ENCODE measurements around the gene CCDC192.
"Not testable (repeated sequence)": the region's sequence is repeated elsewhere in the genome, so short reads cannot be mapped to it uniquely, and the experiment has no call there.

The CCDC192 gene

DNA sequence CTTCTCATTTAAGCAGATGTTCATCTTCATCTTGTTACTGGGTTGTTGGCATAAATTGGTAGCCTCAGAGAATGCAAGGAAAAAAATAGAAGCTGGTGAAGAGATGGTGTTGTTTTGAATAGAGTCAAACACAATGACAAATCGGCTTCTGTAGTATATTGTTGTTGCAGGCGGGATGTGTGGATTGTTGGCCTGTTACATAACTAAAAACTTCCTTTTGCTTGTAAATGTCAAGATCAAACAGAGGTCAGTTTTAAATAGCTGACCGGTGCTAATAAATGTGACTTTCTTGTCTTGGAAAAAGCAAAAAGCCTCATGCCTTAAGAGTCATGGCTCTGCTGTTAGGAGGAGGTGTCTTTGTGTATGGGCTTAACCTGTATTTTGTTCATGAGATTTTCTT lies 59.2 kb downstream of the CCDC192 start:
- DNase-seq (ENCODE audit: low read depth in 3 of 3), result no peak

DNA sequence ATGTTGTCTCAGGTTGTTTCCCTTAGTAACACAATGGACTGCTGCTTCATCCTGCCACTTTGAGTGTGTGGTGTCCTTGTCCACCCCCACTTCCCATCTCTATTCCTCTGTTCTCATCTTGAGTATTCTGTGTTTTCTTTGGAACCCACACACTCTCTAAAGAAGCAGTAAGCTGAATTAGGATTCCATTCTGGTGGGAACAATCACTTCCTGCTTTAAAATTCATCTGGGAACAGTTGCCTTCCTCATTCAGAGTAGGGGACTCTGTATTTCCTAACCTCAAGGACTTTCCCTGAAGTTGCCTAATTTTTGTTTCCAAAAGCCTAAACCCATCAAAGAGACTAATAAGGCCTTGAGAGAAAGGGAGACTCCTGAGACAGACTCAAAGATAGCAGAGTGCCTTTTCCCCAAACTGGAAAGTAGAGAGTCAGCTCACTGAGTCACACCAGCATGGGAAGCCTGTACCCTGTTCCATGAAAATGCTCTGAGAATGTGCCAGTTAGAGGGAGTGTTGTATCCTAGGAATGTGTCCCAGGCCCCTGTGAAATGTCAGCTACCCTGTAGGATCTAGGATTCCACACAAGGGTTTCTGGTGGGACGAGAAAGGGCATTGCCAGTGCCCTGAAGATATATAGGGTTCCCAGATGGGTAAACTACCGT lies 63.6 kb downstream of the CCDC192 start:
- DNase-seq (ENCODE audit: low read depth in 3 of 3), result no peak

DNA sequence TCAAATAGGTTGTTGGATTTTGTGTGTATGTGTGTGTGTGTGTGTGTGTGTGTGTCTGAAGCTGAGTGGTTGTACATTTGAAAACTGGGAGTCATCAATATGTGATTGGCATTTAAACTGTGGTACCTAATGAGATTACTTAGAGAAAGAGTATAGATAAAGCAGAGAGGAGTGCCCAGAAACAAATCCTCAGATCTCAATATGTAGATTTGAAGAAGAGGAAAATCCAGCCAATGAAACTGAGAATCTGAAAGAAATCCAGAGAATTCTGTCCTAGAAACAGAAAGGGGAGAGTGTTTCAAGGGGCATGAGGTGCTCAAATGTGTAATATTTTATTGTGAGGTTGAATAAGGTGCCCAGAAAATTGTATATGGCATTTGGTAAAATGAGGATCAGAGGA lies 66.2 kb downstream of the CCDC192 start:
- no peak for DNase-seq (ENCODE audit: low read depth in 3 of 3)

DNA sequence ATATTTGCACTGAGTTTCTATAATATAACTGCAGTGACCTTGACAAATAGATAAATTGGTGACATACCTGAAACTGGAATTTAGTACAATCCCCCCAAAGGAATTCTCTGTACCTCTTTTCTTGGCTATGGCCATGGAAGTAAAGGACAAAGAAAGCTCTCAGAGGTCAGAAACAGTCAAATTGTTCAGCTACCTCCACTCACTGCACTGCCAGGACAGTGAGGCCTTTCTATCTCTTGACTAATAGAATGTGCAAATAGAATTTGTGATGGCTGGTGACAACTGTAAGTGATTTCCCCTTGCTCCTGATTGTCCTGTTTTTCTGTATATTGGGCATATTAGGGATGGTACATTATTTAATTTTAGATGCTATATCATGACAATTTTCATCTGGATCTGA lies 67.1 kb downstream of the CCDC192 start:
- no peak for DNase-seq (ENCODE audit: low read depth in 3 of 3)

DNA sequence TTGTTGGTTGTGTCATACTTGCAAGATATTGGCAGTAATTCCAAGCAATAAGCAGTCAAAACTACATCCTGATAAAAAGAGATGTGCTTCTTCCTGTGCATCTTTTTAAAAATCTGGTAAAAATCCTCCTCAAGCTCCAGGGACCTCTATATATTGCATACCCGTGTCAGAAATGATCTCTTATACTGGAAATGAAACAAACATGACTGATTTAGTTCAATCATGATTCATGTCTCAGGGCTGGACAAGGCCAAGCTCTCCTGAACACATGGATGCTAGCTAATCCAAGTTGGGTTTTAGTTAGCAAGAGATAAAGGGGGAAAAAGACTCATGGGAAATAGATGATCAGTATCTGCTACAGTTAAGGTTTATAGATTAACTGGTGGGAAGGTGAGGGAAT lies 69.3 kb downstream of the CCDC192 start:
- no peak for DNase-seq (ENCODE audit: low read depth in 3 of 3)

DNA sequence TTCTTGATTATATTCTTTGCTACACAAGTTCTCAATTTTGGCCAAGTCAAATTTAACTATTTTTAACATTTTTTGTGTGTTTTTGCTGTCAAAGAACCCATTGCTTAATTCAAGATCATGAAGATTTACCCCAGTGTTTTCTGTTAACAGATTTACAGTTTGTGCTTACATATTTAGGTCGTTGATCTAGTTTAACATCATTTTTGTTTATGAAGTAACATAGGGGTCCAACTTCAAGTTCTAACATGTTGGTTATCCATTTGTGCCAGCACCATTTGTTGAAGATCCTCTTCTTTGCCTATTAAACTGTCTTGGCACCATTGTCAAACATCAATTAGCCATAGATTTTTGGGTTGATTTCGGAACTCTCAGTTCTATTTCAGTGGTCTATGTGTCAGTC lies 71.0 kb downstream of the CCDC192 start:
- DNase-seq (ENCODE audit: low read depth in 3 of 3), result no peak

DNA sequence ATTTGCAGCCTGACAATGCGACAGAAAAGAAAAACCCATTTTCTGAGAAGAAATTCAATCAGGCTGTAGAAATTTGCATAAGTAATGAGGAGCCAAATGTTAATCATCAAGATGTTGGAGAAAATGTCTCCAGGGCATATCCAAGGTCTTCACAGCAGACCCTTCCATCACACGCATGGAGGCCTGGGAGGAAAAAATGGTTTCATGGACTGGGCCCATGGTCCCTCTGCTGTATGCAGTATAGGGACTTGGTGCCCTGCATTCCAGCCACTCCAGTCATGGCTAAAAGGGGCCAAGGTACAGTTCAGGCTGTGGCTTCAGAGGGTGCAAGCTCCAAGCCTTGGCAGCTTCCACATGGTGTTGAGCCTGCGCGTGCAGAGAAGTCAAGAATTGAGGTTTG lies 73.3 kb downstream of the CCDC192 start:
- no peak for DNase-seq (ENCODE audit: low read depth in 3 of 3)

DNA sequence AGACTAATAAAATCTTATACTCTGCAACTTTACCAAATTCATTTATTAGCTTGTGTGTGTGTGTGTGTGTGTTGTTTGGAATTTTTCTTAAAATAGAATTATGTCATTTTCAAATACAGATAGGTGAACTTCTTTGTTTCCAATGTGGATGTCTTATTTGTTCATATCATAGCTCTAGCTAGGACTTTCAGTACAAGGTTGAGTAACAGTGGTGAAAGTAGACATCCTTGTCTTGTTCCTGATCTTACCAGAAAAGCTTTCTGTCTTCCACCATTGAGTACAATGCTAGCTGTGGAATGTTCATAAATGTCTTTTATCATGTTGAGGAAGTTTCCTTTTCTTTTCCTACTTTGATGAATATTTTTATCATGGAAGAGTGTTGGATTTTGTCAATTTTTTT lies 74.8 kb downstream of the CCDC192 start:
- no peak for DNase-seq (ENCODE audit: low read depth in 3 of 3)

DNA sequence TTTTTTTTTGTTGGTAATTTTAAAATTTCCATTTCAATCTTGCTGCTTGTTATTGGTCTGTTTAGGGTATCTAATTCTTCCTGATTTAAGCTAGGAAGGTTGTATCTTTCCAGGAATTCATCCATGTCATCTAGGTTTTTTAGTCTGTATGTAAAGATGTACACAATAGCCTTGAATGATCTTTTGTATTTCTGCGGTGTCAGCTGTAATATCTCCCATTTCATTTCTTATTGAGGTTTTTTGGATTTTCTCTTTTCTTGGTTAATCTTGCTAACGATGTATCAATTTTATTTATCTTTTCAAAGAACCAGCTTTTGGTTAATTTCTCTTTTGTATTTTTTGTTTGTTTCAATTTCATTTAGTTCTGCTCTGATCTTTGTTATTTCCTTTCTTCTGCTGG lies 79.3 kb downstream of the CCDC192 start:
- DNase-seq (ENCODE audit: low read depth in 3 of 3), result not testable (repeated sequence)

DNA sequence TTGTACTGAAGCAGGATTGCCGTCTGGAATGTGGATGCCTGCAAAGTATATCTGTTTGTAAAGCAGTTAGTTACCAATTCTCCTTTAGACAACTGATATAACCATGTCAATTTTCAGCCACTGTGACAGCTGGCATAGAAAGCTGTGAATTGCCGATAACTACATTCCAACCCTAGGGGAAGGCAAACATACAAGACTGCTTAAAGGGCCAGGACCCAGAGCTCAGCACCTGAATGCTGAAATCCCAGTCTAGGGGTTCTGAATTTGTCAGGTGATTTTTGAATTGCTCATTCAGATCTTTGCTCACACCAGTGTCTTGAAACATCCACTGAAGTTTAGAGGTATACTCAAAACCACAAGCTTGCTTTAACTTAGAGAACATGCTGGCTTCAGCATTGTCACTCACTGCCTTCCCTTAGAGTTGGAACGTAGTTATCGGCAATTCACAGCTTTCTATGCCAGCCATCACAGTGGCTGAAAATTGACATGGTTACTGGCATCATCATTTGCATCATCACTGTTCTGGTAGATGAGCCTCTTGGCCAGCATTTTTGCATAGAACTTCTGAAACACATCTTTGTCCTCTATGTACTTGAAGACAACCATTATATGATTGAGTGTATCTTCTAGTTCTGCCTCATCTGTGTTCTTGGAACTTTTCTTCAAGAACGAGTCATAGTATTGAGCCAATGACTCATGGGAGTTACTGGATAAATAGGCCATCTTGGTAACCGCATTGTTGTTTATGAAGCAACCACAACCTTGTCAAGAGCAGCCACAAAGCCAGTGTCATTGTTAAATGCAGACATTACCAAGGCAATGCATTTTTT lies 82.1 kb downstream of the CCDC192 start:
- DNase-seq (ENCODE audit: low read depth in 3 of 3), result peak in 1 of 3 donors; percentile 10

DNA sequence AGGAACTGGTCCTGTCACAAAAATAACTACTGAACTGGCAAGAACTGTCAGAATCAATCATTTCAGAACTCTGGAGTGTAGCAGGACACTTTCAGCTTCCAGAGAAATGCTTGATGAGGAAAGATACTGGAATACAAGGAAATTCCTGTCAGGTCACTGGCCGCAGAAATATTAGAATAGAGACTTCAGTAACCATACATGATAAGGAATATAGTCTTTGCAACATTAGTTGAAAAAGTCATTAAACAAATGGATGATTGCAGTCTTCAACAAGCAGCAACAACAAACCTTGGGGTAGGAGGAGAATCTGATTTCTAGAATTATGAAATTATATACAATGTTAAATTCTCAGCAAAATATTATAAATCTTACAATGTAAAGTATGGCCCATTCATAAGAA lies 88.2 kb downstream of the CCDC192 start:
- no peak for DNase-seq (ENCODE audit: low read depth in 3 of 3)

DNA sequence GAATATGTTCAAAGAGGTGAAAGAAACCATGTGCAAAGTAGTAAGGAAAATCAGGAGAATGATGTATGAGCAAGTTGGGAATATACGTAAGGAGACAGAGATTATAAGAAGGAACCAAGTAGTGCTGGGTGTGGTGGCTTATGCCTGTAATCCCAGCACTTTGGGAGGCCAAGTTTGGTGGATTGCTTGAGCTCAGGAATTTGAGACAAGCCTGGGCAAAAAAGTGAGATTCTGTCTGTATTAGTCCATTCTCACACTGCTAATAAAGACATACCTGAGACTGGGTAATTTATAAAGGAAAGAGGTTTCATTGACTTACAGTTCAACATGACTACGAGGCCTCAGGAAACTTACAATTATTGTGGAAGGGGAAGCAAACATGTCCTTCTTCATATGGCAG lies 88.7 kb downstream of the CCDC192 start:
- DNase-seq (ENCODE audit: low read depth in 3 of 3), result not testable (repeated sequence)

DNA sequence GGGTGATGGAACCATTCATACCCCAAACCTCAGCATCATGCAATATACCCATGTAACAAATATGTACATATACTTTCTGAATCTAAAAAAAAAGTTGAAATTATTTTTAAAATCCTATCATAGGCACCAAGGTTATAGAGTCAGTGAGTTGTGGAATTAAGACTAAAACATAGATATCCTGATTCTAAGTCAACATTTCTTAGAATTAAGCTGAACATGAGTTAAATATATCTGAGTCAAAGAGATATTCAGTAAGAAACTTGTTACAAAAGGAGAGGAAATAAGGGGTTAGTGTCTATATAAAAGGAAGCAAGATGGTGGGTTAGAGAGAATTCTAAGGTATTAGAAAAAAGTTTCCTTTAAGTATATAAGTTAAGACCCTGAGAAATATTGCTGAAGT lies 89.9 kb downstream of the CCDC192 start:
- DNase-seq (ENCODE audit: low read depth in 3 of 3), result no peak

DNA sequence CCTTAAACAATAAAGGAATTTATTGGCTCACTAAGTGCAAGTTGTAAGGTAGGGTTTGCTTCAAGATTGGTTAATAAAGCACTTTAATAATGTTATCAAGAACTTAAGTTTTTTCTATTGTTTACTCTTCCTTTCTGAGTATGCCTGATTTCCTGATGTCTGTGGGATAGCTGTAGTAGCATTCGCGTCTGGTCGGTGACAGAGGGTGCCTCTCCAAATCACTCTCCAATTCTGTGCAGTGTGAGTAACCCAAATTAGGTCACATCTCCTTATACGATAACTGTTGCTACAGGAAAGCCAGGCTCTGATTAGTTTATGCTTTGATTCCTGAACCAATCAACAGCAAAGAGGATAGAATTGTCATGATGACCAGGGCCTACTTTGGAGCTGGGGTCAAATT lies 90.7 kb downstream of the CCDC192 start:
- no peak for DNase-seq (ENCODE audit: low read depth in 3 of 3)

DNA sequence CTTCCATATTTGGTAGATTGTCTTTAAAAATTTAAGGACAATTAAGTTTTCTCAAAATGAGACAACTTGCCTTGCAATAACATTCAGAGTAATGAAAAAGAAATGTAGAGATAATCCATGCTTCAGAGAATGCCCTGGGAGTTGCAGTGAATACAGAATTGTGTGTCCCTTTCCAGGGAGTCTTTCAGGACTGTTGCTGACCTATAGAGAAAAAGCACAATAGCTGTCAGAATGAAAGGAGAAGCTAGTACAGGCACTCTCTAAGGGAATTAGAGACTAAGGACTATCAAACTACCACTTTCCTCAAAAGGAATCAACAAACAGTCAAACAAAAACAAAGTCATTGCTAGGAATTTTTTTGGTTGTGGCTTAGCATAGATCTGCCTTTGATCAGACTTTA lies 93.0 kb downstream of the CCDC192 start:
- DNase-seq (ENCODE audit: low read depth in 3 of 3), result no peak

DNA sequence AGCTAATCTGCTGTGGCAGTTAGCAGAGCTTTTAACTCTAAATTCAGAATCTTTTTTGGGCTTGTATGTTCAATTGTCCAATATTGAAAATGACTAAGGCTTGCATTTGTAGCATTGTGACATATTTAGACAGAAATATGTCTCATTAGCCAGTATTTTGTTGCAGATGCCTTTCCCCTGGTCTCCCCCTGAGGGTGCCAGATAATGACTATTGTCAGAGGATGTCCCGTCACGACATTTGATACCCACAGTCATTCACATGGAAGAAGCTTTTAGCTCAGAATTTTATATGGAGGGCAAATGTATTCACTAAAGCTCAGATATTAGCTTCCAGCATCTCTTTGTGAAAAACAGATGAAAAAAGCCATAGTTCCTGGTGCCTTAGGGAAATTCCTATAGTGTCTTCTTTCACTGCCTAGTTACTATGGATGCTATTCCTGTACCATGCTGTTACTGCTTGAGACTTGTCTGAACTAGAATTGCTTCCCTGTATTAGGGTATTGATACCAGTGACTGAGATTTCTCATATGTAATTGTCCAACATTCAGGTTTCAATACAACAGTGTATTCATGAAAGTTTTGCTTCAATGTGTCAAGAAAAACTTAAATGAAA lies 96.2 kb downstream of the CCDC192 start:
- DNase-seq (ENCODE audit: low read depth in 3 of 3), result no peak

DNA sequence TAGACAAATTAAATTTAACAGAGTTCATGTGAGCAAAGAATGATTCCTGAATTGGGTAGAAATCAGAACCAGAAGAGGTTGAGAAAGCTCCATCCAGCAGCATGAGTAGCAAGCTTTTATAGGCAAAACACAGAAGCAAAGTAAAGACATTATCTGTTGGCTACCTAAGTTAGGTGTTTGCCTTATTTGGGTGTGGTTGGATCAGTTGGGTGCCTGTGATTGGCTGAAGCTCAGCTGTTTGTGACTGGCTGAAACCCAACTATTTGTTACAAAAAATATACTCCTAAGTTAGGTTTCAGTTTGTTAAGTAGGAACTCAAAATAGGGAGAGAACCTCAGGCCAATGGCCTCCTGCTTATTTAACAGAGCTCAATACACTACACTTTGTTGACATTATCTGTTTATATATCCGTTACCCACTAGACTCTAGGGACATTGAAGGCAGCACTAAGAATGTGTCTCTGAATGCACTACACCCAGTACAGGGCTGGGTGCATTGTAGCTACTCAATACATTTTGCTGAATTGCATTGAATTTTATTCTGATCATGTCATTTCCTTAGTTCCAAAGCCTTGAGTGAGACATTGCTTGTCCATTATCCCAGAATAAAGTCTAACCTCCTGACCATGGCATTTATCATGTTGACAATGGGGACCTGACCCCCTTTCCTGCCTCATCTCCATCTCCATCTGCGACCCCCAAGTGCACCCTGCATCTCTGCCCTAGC lies 98.7 kb downstream of the CCDC192 start:
- DNase-seq (ENCODE audit: low read depth in 3 of 3), result no peak

DNA sequence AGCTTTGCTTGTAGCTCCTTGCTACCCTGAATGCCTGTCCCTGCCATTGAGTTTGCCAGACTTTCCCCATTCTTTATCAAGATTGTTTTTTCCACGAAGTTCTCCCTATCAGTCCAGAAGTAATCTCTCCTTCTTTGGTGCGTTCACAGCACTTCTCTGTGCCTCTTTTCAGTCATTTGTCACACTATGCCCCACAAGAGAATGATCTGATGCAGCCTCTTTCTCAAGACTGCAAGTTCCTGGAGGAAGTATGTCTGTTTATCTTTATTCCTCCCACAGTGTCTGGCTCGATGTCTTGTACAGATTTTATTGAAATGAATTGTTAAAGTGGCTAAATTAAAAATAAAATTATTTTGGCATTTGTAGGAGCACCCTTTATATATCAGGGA lies 99.3 kb downstream of the CCDC192 start:
- DNase-seq (ENCODE audit: low read depth in 3 of 3), result no peak

DNA sequence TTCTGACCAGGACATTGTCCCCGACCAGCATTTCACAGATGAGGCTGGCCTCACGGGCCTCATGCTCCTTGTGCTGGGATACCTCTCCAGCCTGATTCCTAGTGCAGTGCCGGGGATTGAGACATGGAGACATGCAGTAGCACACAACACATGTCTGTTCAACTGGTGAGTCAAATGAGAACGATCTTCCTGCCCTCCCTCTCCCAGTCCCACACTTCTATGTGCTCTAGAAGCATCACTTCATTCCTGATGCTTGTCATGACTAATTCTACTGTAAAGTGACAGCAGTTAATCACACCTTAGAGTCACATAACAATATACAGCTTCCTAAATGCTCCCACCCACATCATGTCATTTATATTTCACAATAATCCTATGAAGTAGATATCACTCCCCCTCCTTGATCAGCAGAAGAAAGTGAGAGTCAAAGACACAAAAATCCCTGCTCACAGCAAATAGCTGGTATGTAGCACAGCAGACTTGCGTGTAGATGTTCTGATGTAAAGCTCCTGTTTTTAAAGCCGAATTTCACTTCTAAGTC lies 101.8 kb downstream of the CCDC192 start:
- DNase-seq (ENCODE audit: low read depth in 3 of 3), result no peak

DNA sequence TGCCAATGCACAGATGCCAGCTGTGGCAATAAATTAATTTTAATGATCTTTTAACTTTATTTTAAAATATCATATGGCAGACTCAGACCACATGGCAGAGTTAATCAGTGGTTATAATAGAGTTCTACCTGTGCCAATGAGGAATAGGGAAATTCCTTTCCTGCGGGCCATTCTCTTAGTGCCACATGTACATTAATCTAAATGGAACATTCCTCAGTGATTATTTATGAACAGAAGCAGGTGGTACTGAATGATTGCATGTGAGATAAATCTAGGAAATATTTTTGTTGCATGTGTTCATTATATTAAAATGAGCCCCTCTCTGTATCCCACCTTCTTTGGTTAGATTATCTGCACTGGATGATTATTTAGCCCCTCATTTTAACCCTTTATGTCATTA lies 102.3 kb downstream of the CCDC192 start:
- no peak for DNase-seq (ENCODE audit: low read depth in 3 of 3)

DNA sequence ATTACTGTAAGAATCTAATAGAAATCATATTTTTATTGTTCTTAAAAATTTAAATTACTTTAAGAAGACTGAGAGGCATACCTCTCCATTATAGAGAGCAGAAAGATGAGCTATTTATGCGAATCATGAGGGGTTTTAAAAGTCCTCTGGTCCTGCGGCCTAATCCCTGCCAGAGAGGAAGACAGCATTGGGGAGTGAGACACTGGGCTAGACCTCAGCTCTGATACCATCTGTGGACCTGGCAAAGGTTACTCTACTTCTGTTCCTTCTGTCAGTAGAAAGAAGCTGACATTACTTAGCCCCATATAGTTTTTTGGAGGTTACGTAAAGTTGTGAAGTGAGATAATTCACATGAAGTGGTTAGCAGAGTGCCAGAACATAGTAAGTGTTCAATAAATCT lies 103.6 kb downstream of the CCDC192 start:
- no peak for DNase-seq (ENCODE audit: low read depth in 3 of 3)

DNA sequence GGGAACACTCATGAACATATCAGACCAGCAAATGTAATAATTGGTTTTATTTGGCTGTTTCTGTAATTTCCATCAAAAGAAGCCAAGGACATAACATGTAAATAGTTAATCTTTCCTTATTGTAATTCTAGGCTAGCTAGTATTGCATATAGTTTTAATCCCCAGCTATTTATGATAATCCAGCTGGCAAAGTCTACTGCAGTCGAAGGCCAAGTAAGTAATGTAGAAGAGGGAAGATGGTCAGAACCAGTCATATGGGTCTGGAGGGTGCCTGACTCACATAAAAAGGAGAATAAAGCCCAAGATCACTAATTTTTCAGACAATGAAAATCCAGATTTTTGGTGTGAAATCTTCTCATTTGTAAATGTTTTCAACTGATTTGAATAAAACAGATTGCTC lies 106.3 kb downstream of the CCDC192 start:
- no peak for DNase-seq (ENCODE audit: low read depth in 3 of 3)

Measured in stimulated activated CD4-positive, alpha-beta T cell treated with anti-CD3 and anti-CD28 coated beads, TNF-alpha, amount 100 ng/mL, for 48 hours (primary cell).